Activated CD8-positive, alpha-beta memory T cell treated with anti-CD3 and anti-CD28 coated beads, Interleukin-2, amount 50 U/mL, for 24 hours (primary cell): ENCODE data around the gene TP53I11.

Experiments used
- DNase-seq: peaks from one replicate; pipeline ENCODE4 v3.0.0-alpha.2; 2020; ENCODE audit errors: extremely low read depth

Gene TP53I11

GRCh38 chr11:44913502-44913901 lies 37.2 kb downstream of the TP53I11 start:
- DNase-seq: no peak

- no peak for DNase-seq
Measured at GRCh38 chr11:44912270-44912987, 38.3 kb downstream of the TP53I11 start.

- DNase-seq: peak; percentile 76
Measured at GRCh38 chr11:44911029-44911814, 39.5 kb downstream of the TP53I11 start.

GRCh38 chr11:44910591-44910990 lies 40.1 kb downstream of the TP53I11 start:
- no peak for DNase-seq

- no peak for DNase-seq
Measured at GRCh38 chr11:44909557-44909956, 41.1 kb downstream of the TP53I11 start.

GRCh38 chr11:44906649-44907048 lies 44.0 kb downstream of the TP53I11 start:
- DNase-seq: no peak

GRCh38 chr11:44905131-44905866 lies 45.4 kb downstream of the TP53I11 start:
- DNase-seq: no peak

DNA sequence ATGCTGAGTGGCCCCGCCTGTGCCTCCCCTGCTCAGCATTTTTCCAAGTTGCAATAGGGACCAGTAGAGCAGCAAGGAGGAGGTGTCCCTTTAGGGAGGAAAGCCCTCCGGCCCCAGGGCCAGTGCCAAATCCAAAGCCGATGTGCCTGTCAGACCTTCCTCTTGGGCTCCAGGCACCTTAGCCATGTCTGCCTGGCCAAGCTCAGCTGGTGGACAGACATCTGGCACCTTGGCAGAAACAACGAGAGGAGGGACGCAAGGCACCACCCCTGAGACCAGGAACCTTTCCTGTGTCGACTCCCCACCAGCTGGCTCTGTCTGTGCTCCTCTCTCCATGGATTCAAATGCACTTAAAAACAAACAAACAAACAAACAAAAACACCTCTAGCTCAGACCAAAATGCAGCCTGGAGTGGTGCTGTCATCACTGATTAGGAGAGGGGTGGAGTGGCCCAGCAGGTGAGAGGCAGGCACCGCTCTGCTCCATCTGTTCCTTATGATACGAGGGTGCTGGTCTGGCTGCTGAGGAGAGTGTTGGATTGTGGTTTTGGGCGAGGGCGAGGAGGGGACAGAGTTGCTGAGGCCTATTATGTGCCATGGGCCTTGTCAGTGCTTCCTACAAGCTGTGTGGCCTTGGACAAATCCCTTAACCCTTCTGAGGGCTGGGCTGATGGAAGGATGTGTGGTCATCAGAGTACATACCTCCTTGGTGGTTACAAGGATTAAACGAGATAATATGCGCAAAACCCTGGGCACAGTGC lies 46.2 kb downstream of the TP53I11 start:
- no peak for DNase-seq

- no peak for DNase-seq
Measured at GRCh38 chr11:44903518-44903917, 47.2 kb downstream of the TP53I11 start.

DNA sequence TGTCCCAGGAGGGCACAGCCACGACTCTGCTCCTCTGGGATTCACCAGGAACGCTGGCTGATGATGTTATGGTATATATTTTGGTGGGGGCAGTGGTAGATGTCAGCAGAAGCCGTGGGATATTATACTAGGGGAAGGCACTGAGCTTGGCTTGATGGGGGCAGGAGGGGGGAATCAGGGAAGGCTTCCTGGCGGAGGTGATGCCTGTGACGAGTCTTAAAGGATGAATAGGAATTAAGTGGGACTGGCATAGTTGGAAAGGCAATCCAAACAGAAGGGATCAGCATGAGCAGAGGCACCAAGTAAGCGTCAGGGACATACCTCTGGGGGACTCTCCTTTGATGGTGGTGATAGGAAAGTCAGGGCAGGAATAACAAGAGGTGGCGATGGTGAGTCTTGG lies 47.6 kb downstream of the TP53I11 start:
- no peak for DNase-seq

DNA sequence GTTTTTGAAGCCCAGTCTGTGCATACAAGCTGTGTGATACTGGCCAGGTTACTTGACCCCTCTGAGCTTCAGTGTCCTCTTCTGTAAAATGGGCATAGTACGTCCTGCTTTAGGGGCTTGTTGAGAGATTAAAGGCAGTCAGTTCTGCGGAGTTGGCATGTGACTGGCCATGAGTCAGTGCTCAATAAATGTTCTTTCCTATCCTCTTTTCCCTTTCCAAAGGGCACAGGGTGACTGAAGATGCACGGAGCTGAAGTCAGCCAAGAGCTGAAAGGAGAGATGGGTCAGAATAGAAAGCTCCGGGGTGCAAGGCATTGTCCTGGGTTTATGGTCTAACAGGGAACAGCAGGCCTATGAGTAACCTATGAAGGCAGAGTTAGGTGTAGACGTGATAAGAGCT lies 48.9 kb downstream of the TP53I11 start:
- DNase-seq: no peak

- DNase-seq: no peak
Measured at GRCh38 chr11:44901120-44901633, 49.5 kb downstream of the TP53I11 start.

DNA sequence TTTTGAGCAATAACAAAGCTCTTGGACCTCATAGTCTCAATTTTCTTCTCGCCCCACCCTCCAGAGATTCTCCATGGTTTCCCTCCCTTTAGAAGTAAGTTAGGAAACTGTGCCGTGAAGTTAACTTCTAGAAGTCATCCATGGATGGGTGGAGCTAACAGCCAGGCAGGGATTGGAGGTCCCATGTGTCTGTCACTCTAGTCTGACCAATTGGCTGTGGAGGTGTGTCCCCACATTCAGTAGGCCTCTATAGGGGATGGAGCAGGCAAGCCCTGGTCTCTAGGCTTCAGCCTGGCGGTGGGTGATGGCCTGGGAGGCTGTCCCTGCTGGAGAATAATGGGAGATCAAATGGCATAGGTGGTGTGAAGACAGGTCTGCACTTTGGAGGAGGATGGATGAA lies 50.7 kb downstream of the TP53I11 start:
- DNase-seq: no peak

- peak; percentile 8 for DNase-seq
Measured at GRCh38 chr11:44893846-44894617, 56.7 kb downstream of the TP53I11 start.

DNA sequence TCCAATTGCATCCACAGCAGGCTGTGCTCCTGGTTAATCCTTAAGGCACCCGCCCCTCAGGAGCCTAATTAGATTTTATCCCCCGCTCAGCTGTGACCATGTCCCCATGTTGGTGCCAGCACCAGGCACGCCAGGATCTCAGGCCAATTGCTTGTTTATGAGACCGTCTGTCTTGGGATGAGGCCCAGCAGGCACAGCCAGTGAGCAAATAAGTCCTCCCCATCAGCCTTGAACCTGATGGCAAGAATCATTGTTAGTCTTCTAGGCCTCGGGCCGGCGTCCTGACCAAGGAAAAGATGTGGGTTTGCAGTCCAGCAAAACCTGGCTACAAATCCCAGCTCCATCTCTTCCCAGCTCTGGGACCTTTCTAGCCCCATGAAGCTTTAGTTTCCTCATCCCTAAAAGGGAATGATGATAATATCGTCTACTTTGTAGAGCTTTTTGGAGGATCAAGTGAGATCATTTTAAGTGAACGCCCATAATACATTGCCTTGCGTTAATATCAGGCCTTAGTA lies 57.3 kb downstream of the TP53I11 start:
- no peak for DNase-seq

- DNase-seq: no peak
Measured at GRCh38 chr11:44892843-44893242, 57.8 kb downstream of the TP53I11 start.

DNA sequence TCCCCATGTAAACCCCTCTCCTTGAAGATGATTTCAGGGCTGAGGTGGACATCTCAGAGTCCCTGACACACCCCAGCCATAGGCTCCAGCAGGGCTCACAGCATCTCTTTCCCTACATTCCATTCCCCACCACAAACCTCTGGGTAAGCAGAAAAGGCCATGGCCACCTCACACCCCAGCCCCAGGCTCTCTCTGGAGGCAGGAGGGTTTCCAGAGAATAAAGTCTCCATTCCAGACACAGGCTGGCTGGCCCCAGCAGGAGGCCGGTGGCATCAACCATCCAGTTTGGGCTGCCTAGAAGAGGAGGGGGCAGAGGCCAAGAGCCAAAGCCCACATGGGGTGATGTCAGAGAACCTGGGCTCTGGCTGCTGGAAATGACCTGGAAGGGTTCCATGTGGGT lies 61.4 kb downstream of the TP53I11 start:
- DNase-seq: no peak

GRCh38 chr11:44887636-44888035 lies 63.0 kb downstream of the TP53I11 start:
- no peak for DNase-seq

- DNase-seq: no peak
Measured at GRCh38 chr11:44886790-44887140, 63.9 kb downstream of the TP53I11 start.

GRCh38 chr11:44885919-44886789 lies 64.5 kb downstream of the TP53I11 start:
- DNase-seq: no peak
